Stimulated activated memory B cell treated with anti-CD40 and anti-IgM and Interleukin-4, amounts not matched to agents 10 μg/mL and 1 μg/mL and 100 μg/mL, for 72 hours (primary cell): ENCODE results near the gene E4F1.
"Not testable (repeated sequence)": the region's sequence is repeated elsewhere in the genome, so short reads cannot be mapped to it uniquely, and the experiment has no call there.

Source experiments
- ATAC-seq: fragments of 150-1000 bp; cut with Tn5 transposase; 2 replicates; pipeline ENCODE4 v1.10.0; 2021
- H3K27ac Mint-ChIP-seq: one replicate; pipeline ENCODE4 v1.8.0; 2022; ENCODE audit warnings: mild to moderate bottlenecking, mixed read lengths
- H3K27me3 Mint-ChIP-seq: one replicate; pipeline ENCODE4 v1.8.0; 2022; ENCODE audit warnings: mixed read lengths
- H3K36me3 Mint-ChIP-seq: one replicate; pipeline ENCODE4 v1.8.0; 2022; ENCODE audit warnings: mixed read lengths
- H3K4me1 Mint-ChIP-seq: one replicate; pipeline ENCODE4 v1.8.0; 2022; ENCODE audit warnings: mixed read lengths
- H3K4me3 Mint-ChIP-seq: one replicate; pipeline ENCODE4 v1.8.0; 2022; ENCODE audit warnings: mild to moderate bottlenecking, moderate library complexity, mixed read lengths
- H3K9me3 Mint-ChIP-seq: one replicate; pipeline ENCODE4 v1.8.0; 2022; ENCODE audit warnings: mixed read lengths

Gene E4F1

DNA sequence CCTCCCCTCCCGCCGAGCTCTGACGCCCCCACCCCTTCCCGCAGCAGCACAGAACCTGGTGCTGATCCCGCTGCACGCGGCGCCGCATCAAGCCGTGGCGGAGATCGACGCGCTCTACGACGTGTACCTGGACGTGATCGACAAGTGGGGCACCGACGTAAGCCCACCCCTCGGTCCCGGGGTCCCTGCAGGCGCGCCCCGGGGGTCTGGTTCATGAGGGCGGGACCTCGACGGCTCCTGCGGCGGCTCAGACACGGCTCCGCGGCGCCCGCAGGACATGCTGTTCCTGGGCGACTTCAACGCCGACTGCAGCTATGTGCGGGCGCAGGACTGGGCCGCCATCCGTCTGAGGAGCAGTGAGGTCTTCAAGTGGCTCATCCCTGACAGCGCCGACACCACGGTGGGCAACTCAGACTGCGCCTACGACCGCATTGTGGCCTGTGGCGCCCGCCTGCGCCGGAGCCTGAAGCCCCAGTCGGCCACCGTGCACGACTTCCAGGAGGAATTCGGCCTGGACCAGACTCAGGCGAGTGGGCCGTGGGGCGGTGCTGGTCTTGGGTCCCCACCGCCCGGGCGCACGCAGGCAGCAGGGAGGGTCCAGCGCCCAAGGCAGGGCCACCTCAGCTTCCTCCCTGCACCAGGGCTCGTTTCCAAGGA is 14.2 kb downstream of the E4F1 start:
- H3K27ac Mint-ChIP-seq = no peak overlapping the region
- peaks cover 40% of the 10 kb centered on the region for H3K36me3 Mint-ChIP-seq
- no peak for ATAC-seq
- no peaks in the 10 kb centered on the region for H3K4me1 Mint-ChIP-seq
- no peaks in the 10 kb centered on the region for H3K27me3 Mint-ChIP-seq
- no peak overlapping the region for H3K4me3 Mint-ChIP-seq
- no peaks in the 10 kb centered on the region for H3K9me3 Mint-ChIP-seq

DNA sequence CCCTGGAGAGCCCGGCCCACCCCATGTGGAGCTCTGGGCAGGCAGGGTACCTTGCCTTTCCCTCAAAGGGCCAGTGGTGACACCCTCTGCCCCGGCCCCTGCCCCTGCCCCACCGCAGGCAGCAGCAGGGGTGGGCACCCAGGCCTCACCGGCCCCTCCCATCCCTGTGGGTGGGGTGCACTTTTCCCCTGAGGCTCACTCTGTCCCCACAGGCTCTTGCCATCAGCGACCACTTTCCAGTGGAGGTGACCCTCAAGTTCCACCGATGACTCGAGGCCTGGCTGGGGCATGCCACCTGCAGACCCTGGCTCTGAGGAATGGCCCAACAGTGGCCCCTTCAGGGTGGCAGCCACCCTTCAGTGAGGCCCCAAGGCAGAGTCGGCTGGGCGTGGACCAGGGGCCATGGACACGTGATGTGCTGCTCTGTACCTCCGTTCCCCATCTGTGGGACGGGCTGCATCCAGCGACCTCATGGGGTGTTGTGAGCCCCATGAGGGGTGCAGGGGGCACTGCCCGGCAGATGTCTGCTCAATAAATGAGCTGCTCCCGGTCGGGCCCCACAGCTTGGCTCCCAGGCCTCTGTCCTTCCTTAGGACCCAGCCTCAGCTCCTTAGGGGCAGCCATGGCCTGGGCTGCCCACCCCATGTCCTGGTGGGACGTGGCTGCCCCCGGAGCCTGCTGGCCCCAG is 14.9 kb downstream of the E4F1 start:
- ATAC-seq = peak; percentile 35

DNA sequence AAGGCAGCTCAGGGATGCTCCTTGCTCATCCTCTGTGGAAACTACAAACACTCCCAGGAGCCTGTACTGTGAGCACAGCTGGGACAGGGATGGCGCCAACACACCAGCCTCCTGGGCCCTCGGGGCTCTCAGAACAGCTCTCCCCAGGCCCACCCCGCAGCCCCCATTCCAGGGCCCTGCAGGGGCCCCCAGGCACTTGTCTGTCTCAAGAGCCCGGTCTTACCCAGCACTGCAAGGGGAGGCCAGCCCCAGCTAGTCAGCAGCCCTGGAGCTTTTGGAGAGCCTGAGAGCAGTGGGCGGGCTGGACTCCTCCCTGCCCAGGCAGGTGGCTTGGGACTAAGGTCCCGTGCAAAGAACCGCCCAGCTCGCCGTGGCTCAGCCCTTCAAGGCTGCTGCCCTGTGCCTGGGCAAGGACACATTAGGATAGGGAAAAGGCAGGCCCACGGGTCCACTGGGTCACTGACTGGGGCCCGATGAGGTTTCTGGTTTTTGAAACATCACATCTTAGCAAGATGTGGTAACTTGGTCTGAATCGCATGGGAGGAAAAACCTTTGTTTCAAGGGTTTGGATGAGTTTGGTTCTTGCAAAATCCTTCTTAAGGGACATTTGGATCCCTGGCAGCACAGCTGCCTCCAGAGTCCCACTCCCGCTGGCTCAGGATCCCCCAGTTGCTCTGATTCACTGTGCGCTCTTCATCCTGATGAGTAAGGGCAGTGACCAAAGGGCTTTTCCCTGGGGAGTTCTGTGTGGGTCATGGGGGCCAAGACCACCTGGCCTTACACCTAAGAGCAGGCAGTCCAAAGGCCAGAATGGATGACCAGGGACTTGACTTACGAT is 15.7 kb downstream of the E4F1 start:
- Mint-ChIP-seq H3K27me3 (no peaks in the 10 kb centered on the region), H3K9me3 (no peaks in the 10 kb centered on the region), H3K27ac (no peak overlapping the region), H3K4me3 (no peak overlapping the region), H3K36me3 (peaks cover 36% of the 10 kb centered on the region), H3K4me1 (no peaks in the 10 kb centered on the region)
- ATAC-seq = no peak

More for the DNA sequence above, 14.9 kb downstream of the E4F1 start:
- Mint-ChIP-seq H3K27me3 (no peaks in the 10 kb centered on the region), H3K4me1 (no peaks in the 10 kb centered on the region), H3K9me3 (no peaks in the 10 kb centered on the region), H3K4me3 (no peak overlapping the region), H3K36me3 (peaks cover 40% of the 10 kb centered on the region), H3K27ac (no peak overlapping the region)

DNA sequence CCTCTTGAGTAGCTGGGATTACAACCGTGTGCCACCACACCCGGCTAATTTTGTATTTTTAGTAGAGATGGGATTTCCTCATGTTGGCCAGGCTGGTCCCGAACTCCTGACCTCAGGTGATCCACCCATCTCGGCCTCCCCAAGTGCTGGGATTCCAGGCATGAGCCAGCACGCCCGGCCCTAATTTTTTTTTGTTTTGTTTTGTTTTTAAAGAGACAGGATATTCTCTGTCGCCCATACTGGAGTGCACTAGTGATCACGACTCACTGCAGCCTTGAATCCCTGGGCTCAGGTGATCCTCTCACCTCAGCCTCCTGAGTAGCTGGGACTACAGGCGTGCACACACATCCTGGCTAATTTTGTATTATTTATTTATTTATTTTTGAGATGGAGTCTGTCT is 16.9 kb downstream of the E4F1 start:
- not testable (repeated sequence) for ATAC-seq, H3K9me3 Mint-ChIP-seq, H3K4me3 Mint-ChIP-seq, H3K27me3 Mint-ChIP-seq, H3K27ac Mint-ChIP-seq, H3K4me1 Mint-ChIP-seq
- H3K36me3 Mint-ChIP-seq = peaks cover 30% of the 10 kb centered on the region

DNA sequence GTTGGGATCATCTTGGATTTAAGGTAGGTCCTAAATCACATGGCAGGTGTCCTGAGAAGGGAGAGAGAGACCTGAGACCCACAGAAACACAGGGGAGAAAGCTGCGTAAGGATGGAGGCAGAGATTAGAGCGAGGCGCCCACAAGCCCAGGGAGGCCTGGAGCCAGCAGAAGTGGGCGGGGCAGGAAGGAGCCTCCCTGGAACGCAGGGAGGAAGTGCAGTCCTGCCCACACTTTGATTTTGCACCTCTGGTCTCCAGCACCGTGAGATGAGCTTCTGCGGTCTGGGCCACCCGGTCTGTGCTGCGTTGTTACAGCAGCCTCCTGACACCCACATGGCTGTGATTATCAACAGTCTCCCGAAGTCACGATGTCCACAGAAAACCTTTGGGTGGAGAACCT is 19.2 kb downstream of the E4F1 start:
- no peak overlapping the region for H3K27ac Mint-ChIP-seq
- H3K4me3 Mint-ChIP-seq = no peak overlapping the region
- no peak for ATAC-seq
- no peaks in the 10 kb centered on the region for H3K9me3 Mint-ChIP-seq
- H3K36me3 Mint-ChIP-seq = peaks cover 23% of the 10 kb centered on the region
- no peaks in the 10 kb centered on the region for H3K27me3 Mint-ChIP-seq
- H3K4me1 Mint-ChIP-seq = no peaks in the 10 kb centered on the region

DNA sequence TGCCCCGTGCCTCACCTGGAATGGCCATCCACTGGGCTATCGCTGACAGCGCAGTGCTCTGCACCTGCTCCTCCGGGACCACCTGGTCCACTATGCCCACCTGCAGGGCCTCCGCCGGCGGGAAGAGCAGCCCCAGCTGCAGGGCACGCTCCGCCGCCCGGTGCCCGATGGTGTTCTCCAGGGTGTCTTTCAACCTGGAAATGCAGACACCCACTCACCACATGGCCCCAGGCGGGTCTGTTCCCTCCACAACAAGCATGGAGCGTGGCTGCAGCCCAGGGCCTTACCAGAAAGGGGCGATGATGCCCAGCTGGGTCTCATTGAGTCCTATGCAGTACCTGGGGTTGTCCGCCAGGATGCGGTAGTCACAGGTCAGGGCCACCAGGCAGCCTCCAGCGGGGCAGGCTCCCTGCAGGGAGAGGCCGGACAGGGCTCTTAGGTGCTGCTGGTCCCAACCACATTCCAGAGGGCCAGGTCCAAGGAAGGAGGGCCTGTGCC is 19.7 kb downstream of the E4F1 start:
- no peak overlapping the region for H3K4me3 Mint-ChIP-seq
- H3K36me3 Mint-ChIP-seq = peaks cover 23% of the 10 kb centered on the region
- no peaks in the 10 kb centered on the region for H3K27me3 Mint-ChIP-seq
- H3K9me3 Mint-ChIP-seq = no peaks in the 10 kb centered on the region
- ATAC-seq = no peak
- H3K27ac Mint-ChIP-seq = no peak overlapping the region
- H3K4me1 Mint-ChIP-seq = no peaks in the 10 kb centered on the region

DNA sequence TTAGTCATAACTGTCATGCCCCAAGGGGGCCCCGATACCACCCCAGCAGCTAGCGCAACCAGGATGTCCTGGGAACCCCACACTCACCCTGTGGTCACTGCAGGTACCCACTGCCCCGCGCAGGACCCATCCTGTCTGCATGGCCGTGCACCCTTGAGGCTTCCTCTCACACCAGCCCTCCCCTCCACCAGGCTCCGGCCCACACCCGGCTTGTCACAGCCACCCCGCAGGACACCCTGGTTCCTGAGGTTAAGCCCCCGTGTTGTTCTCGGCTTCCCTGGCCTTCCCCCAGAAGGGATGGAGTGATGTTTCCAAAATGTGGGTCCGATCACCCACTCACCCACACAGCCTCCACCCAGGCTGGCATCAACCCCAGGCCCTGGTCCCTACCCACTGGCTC is 20.4 kb downstream of the E4F1 start:
- Mint-ChIP-seq H3K4me1 (no peaks in the 10 kb centered on the region), H3K27ac (no peak overlapping the region), H3K36me3 (peaks cover 23% of the 10 kb centered on the region), H3K4me3 (no peak overlapping the region), H3K9me3 (no peaks in the 10 kb centered on the region), H3K27me3 (no peaks in the 10 kb centered on the region)
- no peak for ATAC-seq

DNA sequence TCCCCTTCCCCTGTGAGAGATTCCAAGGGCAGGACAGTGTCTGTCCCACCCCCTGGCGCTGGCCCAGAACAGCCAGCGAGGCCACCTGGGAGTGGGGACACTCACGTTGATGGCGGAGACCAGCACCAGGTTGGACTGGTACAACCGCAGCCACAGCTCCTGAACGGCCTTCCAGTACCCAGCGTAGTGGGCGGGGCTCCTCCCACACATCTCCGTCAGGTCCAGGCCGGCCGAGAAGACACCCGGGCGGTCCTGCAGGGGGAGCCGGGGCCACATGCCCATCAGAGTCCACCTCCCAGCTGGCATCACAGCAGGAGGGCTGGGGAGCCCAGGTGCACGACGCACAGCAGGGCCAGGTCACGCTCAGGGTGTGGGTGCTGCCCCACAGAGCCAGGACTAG is 20.9 kb downstream of the E4F1 start:
- no peaks in the 10 kb centered on the region for H3K4me1 Mint-ChIP-seq
- H3K9me3 Mint-ChIP-seq = no peaks in the 10 kb centered on the region
- peaks cover 22% of the 10 kb centered on the region for H3K36me3 Mint-ChIP-seq
- no peak for ATAC-seq
- no peaks in the 10 kb centered on the region for H3K27me3 Mint-ChIP-seq
- H3K4me3 Mint-ChIP-seq = no peak overlapping the region
- H3K27ac Mint-ChIP-seq = no peak overlapping the region

DNA sequence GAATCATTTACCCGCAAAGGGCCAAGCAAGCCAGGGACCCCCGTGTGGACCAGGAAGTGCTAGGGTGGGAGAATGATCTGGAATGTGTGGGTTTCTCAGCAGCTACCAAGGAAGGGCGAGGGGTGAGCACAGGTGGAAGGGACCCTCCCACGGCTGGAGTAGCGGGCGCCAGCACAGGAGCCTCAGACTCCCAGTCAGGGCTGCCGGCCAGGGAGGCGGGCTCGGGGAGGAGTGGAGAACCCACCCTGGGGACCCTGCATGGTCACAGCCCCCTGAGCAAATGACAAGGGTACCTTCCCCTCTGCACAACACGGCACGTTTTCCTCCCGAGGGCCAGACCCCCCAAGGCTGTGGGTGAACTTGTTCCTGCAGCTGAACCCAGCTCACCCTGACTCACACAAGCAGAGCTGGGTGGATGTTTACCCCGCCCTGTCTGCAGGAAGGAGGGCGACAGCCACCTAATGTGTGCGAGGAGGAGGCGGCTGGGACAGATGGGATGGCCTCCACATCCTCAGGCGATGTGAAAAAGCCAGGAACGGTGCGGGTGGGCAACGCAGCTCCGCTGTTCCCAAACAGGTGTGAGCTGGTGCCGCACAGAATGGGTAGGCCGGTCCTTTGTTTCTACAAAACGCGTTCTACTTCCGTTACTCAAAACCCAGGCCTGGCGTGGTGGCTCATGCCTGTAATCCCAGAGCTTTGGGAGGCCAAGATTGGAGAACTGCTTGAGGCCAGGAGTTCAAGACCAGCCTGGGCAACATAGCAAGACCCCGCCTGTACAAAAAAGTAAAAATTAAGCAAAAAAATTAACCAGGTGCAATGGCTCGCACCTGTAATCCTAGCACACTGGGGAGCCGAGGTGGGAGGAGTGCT is 21.8 kb downstream of the E4F1 start:
- H3K9me3 Mint-ChIP-seq = no peaks in the 10 kb centered on the region
- H3K27ac Mint-ChIP-seq = no peak overlapping the region
- H3K4me3 Mint-ChIP-seq = no peak overlapping the region
- no peaks in the 10 kb centered on the region for H3K27me3 Mint-ChIP-seq
- H3K4me1 Mint-ChIP-seq = no peaks in the 10 kb centered on the region
- H3K36me3 Mint-ChIP-seq = peaks cover 15% of the 10 kb centered on the region
- ATAC-seq = no peak

DNA sequence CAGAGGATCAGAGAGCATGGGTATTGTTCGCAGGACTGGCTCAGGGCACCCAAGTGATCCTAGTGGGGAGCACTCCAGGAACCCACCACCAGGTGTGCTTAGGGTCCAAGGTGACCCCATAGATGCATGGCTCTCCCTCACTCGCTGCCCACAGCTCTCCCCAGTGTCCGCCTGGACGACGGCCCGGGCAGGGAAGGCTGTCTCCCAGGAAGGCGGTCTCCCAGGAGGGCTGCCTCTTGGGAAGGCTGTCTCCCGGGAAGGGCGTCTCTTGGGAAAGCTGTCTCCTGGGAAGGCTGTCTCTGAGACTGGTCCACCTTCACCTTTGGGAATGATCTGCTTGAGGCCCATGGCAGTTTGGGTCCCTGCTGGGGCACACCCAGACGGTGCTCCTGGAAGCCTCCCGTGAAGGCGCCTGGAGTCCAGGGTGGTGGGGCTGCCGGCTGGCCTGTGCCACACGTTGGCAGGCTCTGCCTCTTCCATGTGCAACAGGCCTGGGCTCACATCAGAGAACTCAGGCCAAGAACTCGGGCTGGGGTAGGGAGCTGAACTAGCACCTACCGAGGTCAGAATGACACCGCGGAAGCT is 23.0 kb downstream of the E4F1 start:
- Mint-ChIP-seq H3K4me1 (peaks cover 7% of the 10 kb centered on the region), H3K36me3 (peaks cover 15% of the 10 kb centered on the region), H3K27ac (no peak overlapping the region), H3K27me3 (no peaks in the 10 kb centered on the region), H3K9me3 (no peaks in the 10 kb centered on the region), H3K4me3 (no peak overlapping the region)
- no peak for ATAC-seq

DNA sequence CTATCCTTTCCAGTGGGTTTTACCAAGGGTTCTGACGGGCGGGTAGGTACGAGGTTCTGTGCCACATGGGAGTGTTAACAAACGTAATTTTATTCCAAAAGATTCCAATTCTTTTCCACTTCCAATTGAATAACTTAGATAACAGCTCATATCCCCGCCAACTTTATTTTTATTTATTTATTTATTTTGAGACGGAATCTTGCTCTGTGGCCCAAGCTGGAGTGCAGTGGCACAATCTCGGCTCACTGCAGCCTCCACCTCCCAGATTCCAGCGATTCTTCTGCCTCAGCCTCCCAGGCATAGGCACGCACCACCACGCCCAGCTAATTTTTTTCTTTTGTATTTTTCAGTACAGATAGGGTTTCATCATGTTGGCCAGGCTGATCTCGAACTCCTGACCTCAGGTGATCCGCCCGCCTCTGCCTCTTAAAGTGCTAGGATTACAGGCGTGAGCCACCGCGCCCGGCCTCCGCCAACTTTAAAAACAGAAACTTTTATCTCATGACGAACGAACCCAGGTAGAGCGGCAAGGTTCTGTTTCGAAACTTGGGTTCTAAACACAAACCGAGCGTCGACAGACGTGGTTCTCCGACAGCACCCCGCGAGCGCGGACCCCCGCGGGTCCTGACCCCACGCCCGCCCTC is 27.4 kb downstream of the E4F1 start:
- Mint-ChIP-seq H3K4me1 (peaks cover 29% of the 10 kb centered on the region), H3K36me3 (peaks cover 21% of the 10 kb centered on the region), H3K4me3 (peak overlapping the region; percentile 92), H3K9me3 (no peaks in the 10 kb centered on the region), H3K27ac (peak overlapping the region; percentile 87), H3K27me3 (no peaks in the 10 kb centered on the region)
- ATAC-seq = no peak

DNA sequence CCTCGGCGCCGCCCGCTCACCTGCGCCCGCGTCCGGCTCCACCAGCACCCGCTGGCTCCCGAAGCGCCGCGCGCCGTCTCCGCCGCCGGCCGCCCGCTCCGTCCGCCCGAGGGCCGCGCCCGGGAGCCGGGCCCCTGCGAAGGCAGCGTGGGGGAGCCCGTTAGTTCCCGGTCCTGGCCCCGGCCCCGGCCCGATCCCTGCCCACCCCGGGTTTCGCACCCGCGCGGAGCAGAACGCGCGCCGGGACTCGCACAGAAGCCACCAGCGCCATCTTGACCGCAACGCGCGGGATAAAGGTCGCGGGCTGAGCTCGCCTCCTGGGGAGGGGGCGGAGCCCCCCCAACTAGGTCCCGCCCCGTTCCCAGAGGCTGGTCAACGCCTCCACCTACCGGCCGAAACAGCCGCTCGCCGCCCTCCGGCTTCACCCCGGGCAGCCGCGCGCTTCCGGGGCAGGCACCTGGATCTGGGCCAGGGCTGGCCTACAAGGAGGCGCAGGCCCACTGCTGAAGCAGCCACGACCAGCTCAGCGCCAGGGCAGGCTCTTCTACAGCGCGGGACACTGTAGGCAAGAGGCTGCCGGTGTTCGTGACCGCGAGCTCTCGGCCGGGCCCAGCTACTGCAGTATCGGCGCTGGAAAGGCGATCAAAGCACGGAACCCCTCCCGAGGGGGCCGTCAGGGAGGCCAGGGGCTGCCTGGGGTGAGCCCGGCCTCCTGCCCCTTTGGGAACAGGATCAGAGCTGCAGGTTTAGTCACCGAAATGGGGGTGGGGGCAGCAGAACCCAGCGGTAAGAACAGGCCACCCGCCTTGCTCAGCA is 28.1 kb downstream of the E4F1 start, which contains the start of gene ECI1:
ECI1 (minus strand) TSS at position 292 of the 816 bp plus-strand sequence; CDS start at position 271, 21 bp downstream.
- ATAC-seq = peak; percentile 96
- H3K36me3 Mint-ChIP-seq = peaks cover 28% of the 10 kb centered on the region
- no peaks in the 10 kb centered on the region for H3K27me3 Mint-ChIP-seq

DNA sequence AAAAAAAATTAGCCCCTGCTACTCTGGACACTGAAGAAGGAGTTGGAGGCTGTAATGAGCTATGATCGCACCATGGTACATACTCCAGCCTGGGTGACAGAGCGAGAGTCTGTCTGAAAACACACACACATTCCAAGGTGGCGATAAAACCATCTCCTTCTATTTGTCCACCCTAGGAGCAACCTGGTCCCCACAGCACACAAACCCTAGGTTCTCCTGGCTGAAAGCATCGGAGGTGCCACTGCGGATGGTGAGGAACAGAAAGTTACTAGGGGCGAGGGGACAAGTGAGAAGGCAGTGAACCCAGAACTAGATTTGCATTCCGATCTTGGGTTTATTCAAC is 29.4 kb downstream of the E4F1 start:
- Mint-ChIP-seq H3K36me3 (peaks cover 35% of the 10 kb centered on the region), H3K9me3 (no peaks in the 10 kb centered on the region), H3K27me3 (no peaks in the 10 kb centered on the region), H3K27ac (peak overlapping the region; percentile 87), H3K4me1 (peaks cover 29% of the 10 kb centered on the region), H3K4me3 (peak overlapping the region; percentile 35)
- ATAC-seq = peak; percentile 20

More for the DNA sequence above, 28.1 kb downstream of the E4F1 start, which contains the start of gene ECI1:
- Mint-ChIP-seq H3K4me3 (peak within 1 kb of the TSS; percentile 92), H3K27ac (peak within 1 kb of the TSS; percentile 87), H3K4me1 (peaks cover 29% of the 10 kb centered on the region), H3K9me3 (no peaks in the 10 kb centered on the region)
